B cell (primary cell): ENCODE data around the gene GRID1.

Experiments used
- CTCF ChIP-seq: fragments of 200-600 bp; IDR thresholded peaks from one replicate; pipeline ENCODE4 v1.8.0; 2022; ENCODE audit warnings: antibody characterized with exemption, mild to moderate bottlenecking
- EZH2 ChIP-seq: IDR thresholded peaks from 2 replicates; pipeline ENCODE4 v1.6.1; 2012; ENCODE audit warnings: borderline replicate concordance, low read depth, mild to moderate bottlenecking, moderate library complexity, low read length; ENCODE audit not compliant: insufficient read depth, poor library complexity, severe bottlenecking

DNA sequence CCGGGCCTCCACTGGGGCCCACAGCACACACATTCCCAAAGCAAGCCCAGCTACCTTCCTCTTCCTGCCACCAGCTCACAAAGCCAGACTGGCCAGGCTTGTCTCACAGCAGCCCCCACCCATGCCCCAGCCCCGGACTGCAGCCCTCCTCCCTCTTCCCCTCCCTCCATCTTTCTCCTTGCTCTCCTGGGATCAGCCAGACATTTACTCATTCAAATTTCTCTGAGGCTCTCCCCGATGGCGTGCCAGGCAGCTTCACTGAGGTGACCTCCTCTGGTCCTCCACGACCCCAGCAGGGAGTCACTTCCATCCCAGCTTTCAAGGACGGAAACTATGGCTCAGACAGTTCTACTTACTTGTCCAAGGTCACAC is 187.5 kb downstream of the GRID1 start:
- no peak for TF ChIP-seq CTCF
- no peak for TF ChIP-seq EZH2
